Fibroblast of pulmonary artery (primary cell): ENCODE results near the gene OPRL1.

Experiments used
- DNase-seq: peaks from one replicate; pipeline ENCODE4 v3.0.0-alpha.2; 2010; ENCODE audit warnings: low read depth
- H3K4me3 ChIP-seq: replicated peaks from 2 replicates; pipeline ENCODE4 v1.5.1; 2011; ENCODE audit warnings: low read depth, mild to moderate bottlenecking, control low read depth, low read length, moderate library complexity
- CTCF ChIP-seq: IDR thresholded peaks from 2 replicates; pipeline ENCODE4 v1.5.1; 2011; ENCODE audit warnings: mild to moderate bottlenecking, control low read depth, low read length, inconsistent platforms; ENCODE audit errors: missing control alignments

Gene OPRL1

GRCh38 chr20:64052987-64053840 lies 26.7 kb upstream of the OPRL1 start:
- no peak for TF ChIP-seq CTCF
- no peak overlapping the region for H3K4me3 ChIP-seq
- no peak for DNase-seq

GRCh38 chr20:64053841-64054661 lies 25.8 kb upstream of the OPRL1 start:
- DNase-seq, result peak; percentile 84
- peak; percentile 30 for TF ChIP-seq CTCF
- H3K4me3 ChIP-seq, result peak overlapping the region; percentile 17

- TF ChIP-seq CTCF, result no peak
- no peak overlapping the region for H3K4me3 ChIP-seq
- no peak for DNase-seq
These were observed 24.4 kb upstream of the OPRL1 start for GRCh38 chr20:64055396-64055892.

GRCh38 chr20:64055893-64056638 lies 23.8 kb upstream of the OPRL1 start:
- peak; percentile 77 for DNase-seq
- TF ChIP-seq CTCF, result no peak
- H3K4me3 ChIP-seq, result no peak overlapping the region

- no peak for DNase-seq
- no peak for TF ChIP-seq CTCF
- no peak overlapping the region for H3K4me3 ChIP-seq
These were observed 23.3 kb upstream of the OPRL1 start for GRCh38 chr20:64056639-64056888.

GRCh38 chr20:64056889-64057627 lies 22.8 kb upstream of the OPRL1 start:
- H3K4me3 ChIP-seq, result no peak overlapping the region
- DNase-seq, result no peak

More at GRCh38 chr20:64056889-64057627, 22.8 kb upstream of the OPRL1 start:
- no peak for TF ChIP-seq CTCF
